Trophoblast cell (in vitro differentiated cells and primary cell): ENCODE measurements around the gene MZB1.
A peak's percentile ranks its signal among the peaks of the same experiment; 100 is the strongest.

ENCODE experiments used
- DNase-seq, 2 donors: peaks; one replicate each; pipeline ENCODE4 v3.0.0-alpha.2; 2016
- H2AFZ ChIP-seq: 2 replicates; pipeline ENCODE4 v1.6.1; 2013; ENCODE audit warnings: low read length, moderate library complexity, mild to moderate bottlenecking; ENCODE audit not compliant: insufficient read depth, poor library complexity
- H2AK5ac ChIP-seq: 2 replicates; pipeline ENCODE4 v1.6.1; 2013; ENCODE audit warnings: mild to moderate bottlenecking, low read length
- H2BK120ac ChIP-seq: 2 replicates; pipeline ENCODE4 v1.6.1; 2013; ENCODE audit warnings: low read length, mild to moderate bottlenecking, moderate library complexity; ENCODE audit not compliant: insufficient read depth, poor library complexity
- H2BK12ac ChIP-seq: 2 replicates; pipeline ENCODE4 v1.6.1; 2013; ENCODE audit warnings: mild to moderate bottlenecking, low read length, moderate library complexity
- H2BK5ac ChIP-seq: 2 replicates; pipeline ENCODE4 v1.6.1; 2013; ENCODE audit warnings: low read length, low read depth, moderate library complexity, mild to moderate bottlenecking; ENCODE audit not compliant: poor library complexity
- H3K14ac ChIP-seq: 2 replicates; pipeline ENCODE4 v1.6.1; 2013; ENCODE audit warnings: mild to moderate bottlenecking, low read length
- H3K18ac ChIP-seq: 2 replicates; pipeline ENCODE4 v1.6.1; 2013; ENCODE audit warnings: mild to moderate bottlenecking, low read length
- H3K23ac ChIP-seq: 2 replicates; pipeline ENCODE4 v1.6.1; 2013; ENCODE audit warnings: low read length
- H3K27ac ChIP-seq: 2 replicates; pipeline ENCODE4 v1.5.1; 2013; ENCODE audit warnings: low read depth, mild to moderate bottlenecking, inconsistent platforms, low read length, moderate library complexity
- H3K27me3 ChIP-seq: 2 replicates; pipeline ENCODE4 v1.6.1; 2013; ENCODE audit warnings: inconsistent platforms, mild to moderate bottlenecking, low read length, moderate library complexity; ENCODE audit not compliant: insufficient read depth
- H3K36me3 ChIP-seq, 2 experiments: 1 replicate in 1 of 2; 2 replicates in 1 of 2; pipeline ENCODE4 v1.6.1; 2013; ENCODE audit warnings: low read length in 2 of 2, mild to moderate bottlenecking in 2 of 2, moderate library complexity in 1 of 2; ENCODE audit not compliant: insufficient read depth in 2 of 2, control insufficient read depth in 1 of 2
- H3K4ac ChIP-seq: 2 replicates; pipeline ENCODE4 v1.6.1; 2013; ENCODE audit warnings: low read depth, mild to moderate bottlenecking, low read length, moderate library complexity
- H3K4me1 ChIP-seq, 2 experiments: 1 replicate in 1 of 2; 2 replicates in 1 of 2; pipeline ENCODE4 v1.6.1; 2013; ENCODE audit warnings: low read length in 2 of 2, mild to moderate bottlenecking in 2 of 2, moderate library complexity in 1 of 2; ENCODE audit not compliant: insufficient read depth in 2 of 2, control insufficient read depth in 1 of 2
- H3K4me2 ChIP-seq: 2 replicates; pipeline ENCODE4 v1.6.1; 2013; ENCODE audit warnings: inconsistent platforms, mild to moderate bottlenecking, low read length, moderate library complexity
- H3K4me3 ChIP-seq: 2 replicates; pipeline ENCODE4 v1.5.1; 2013; ENCODE audit warnings: mild to moderate bottlenecking, low read depth, low read length, inconsistent platforms
- H3K79me1 ChIP-seq: one replicate; pipeline ENCODE4 v1.6.1; 2013; ENCODE audit warnings: low read length
- H3K79me2 ChIP-seq: 2 replicates; pipeline ENCODE4 v1.6.1; 2013; ENCODE audit warnings: low read length, mild to moderate bottlenecking; ENCODE audit not compliant: control insufficient read depth, insufficient read depth, poor library complexity
- H3K9ac ChIP-seq: 2 replicates; pipeline ENCODE4 v1.6.1; 2013; ENCODE audit warnings: mild to moderate bottlenecking, low read length
- H3K9me3 ChIP-seq: 2 replicates; pipeline ENCODE4 v1.6.1; 2013; ENCODE audit warnings: low read depth, mild to moderate bottlenecking, control low read depth, inconsistent platforms, low read length; ENCODE audit not compliant: insufficient read depth
- H4K12ac ChIP-seq: 2 replicates; pipeline ENCODE4 v1.6.1; 2013; ENCODE audit warnings: low read depth, mild to moderate bottlenecking, low read length, moderate library complexity
- H4K8ac ChIP-seq: 2 replicates; pipeline ENCODE4 v1.6.1; 2013; ENCODE audit warnings: low read depth, mild to moderate bottlenecking, low read length, moderate library complexity
- H4K91ac ChIP-seq: one replicate; pipeline ENCODE4 v1.6.1; 2013; ENCODE audit warnings: low read depth, mild to moderate bottlenecking, low read length, moderate library complexity
- WGBS: extraction: QIAGEN DNeasy Blood & Tissue Kit; methylation state at CpG from one replicate; pipeline ENCODE4 v1.1.7; 2013; ENCODE audit warnings: missing lambda C conversion rate; ENCODE audit not compliant: insufficient read length, insufficient coverage; ENCODE audit errors: extremely low coverage; 5-methylcytosine and 5-hydroxymethylcytosine counted together

Gene MZB1

GRCh38 chr5:139413963-139414362, 24.2 kb upstream of the MZB1 start:
- Histone ChIP-seq H3K4me2 (no peak overlapping the region), H3K27me3 (no peaks in the 10 kb centered on the region), H3K27ac (no peak overlapping the region), H2AK5ac (no peak overlapping the region), H3K18ac (no peak overlapping the region), H2BK120ac (no peak overlapping the region), H3K79me2 (no peaks in the 10 kb centered on the region), H2BK5ac (no peak overlapping the region), H3K36me3 (peaks cover 0 to 2% of the 10 kb centered on the region in 2 experiments), H3K79me1 (no peaks in the 10 kb centered on the region), H3K4me1 (no peaks in the 10 kb centered on the region), H4K8ac (no peak overlapping the region), H2BK12ac (no peak overlapping the region), H3K4me3 (no peak overlapping the region), H4K12ac (no peak overlapping the region), H3K9me3 (no peaks in the 10 kb centered on the region), H4K91ac (no peak overlapping the region), H3K4ac (no peak overlapping the region), H3K23ac (no peak overlapping the region), H3K9ac (no peak overlapping the region), H2AFZ (no peak overlapping the region), H3K14ac (no peak overlapping the region)
- WGBS = no CpG with 5 or more reads among the region's 6 CpGs
- DNase-seq = no peak

GRCh38 chr5:139413153-139413552, 23.4 kb upstream of the MZB1 start:
- no peaks in the 10 kb centered on the region for H3K79me2 ChIP-seq
- H2AFZ ChIP-seq = no peak overlapping the region
- H3K18ac ChIP-seq = no peak overlapping the region
- H3K9ac ChIP-seq = no peak overlapping the region
- no peak for DNase-seq
- no peak overlapping the region for H3K14ac ChIP-seq
- H3K4me2 ChIP-seq = no peak overlapping the region
- no peak overlapping the region for H4K91ac ChIP-seq
- no peak overlapping the region for H4K12ac ChIP-seq
- no peaks in the 10 kb centered on the region for H3K4me1 ChIP-seq
- no peak overlapping the region for H2BK12ac ChIP-seq
- H3K36me3 ChIP-seq = peaks cover 0 to 2% of the 10 kb centered on the region in 2 experiments
- H3K23ac ChIP-seq = no peak overlapping the region
- no peak overlapping the region for H2BK5ac ChIP-seq
- WGBS = no CpG with 5 or more reads among the region's 6 CpGs
- H3K79me1 ChIP-seq = no peaks in the 10 kb centered on the region
- H3K9me3 ChIP-seq = no peaks in the 10 kb centered on the region
- no peak overlapping the region for H2AK5ac ChIP-seq
- no peaks in the 10 kb centered on the region for H3K27me3 ChIP-seq
- no peak overlapping the region for H3K4me3 ChIP-seq
- no peak overlapping the region for H2BK120ac ChIP-seq
- no peak overlapping the region for H3K4ac ChIP-seq
- no peak overlapping the region for H4K8ac ChIP-seq
- H3K27ac ChIP-seq = no peak overlapping the region

GRCh38 chr5:139410993-139411828, 21.5 kb upstream of the MZB1 start:
- Histone ChIP-seq H3K14ac (no peak overlapping the region), H3K9ac (peak overlapping the region; percentile 30), H3K27me3 (no peaks in the 10 kb centered on the region), H3K23ac (no peak overlapping the region), H4K91ac (no peak overlapping the region), H2BK12ac (no peak overlapping the region), H2AK5ac (no peak overlapping the region), H3K9me3 (no peaks in the 10 kb centered on the region), H3K4ac (no peak overlapping the region), H3K36me3 (peaks cover 0 to 2% of the 10 kb centered on the region in 2 experiments), H2AFZ (no peak overlapping the region), H2BK120ac (no peak overlapping the region), H3K27ac (no peak overlapping the region), H3K79me2 (no peaks in the 10 kb centered on the region), H3K18ac (no peak overlapping the region), H3K4me1 (no peaks in the 10 kb centered on the region), H4K8ac (no peak overlapping the region), H3K4me2 (no peak overlapping the region), H4K12ac (no peak overlapping the region), H2BK5ac (no peak overlapping the region), H3K79me1 (no peaks in the 10 kb centered on the region), H3K4me3 (no peak overlapping the region)
- no peak for DNase-seq
- no CpG with 5 or more reads among the region's 17 CpGs for WGBS

GRCh38 chr5:139410121-139410992, 20.6 kb upstream of the MZB1 start:
- Histone ChIP-seq H3K9ac (no peak overlapping the region), H3K23ac (no peak overlapping the region), H3K79me1 (no peaks in the 10 kb centered on the region), H3K9me3 (no peaks in the 10 kb centered on the region), H3K4me2 (no peak overlapping the region), H3K79me2 (no peaks in the 10 kb centered on the region), H3K4me1 (no peaks in the 10 kb centered on the region), H4K8ac (no peak overlapping the region), H2AFZ (no peak overlapping the region), H2BK12ac (no peak overlapping the region), H3K27ac (no peak overlapping the region), H4K12ac (no peak overlapping the region), H2BK120ac (no peak overlapping the region), H3K27me3 (no peaks in the 10 kb centered on the region), H4K91ac (no peak overlapping the region), H3K36me3 (peaks cover 0 to 2% of the 10 kb centered on the region in 2 experiments), H2AK5ac (no peak overlapping the region), H3K18ac (no peak overlapping the region), H3K4ac (no peak overlapping the region), H2BK5ac (no peak overlapping the region), H3K14ac (no peak overlapping the region), H3K4me3 (no peak overlapping the region)
- no peak for DNase-seq
- WGBS = no CpG with 5 or more reads among the region's 6 CpGs
